GM23338 (cell line): ENCODE measurements around the gene ANO10. TPM values are rescaled to one million over a fixed set of nuclear protein-coding genes. Genes with fewer than 3 reads are reported as not detected.
A peak's percentile ranks its signal among the peaks of the same experiment; 100 is the strongest.
"Not testable (repeated sequence)": the region's sequence is repeated elsewhere in the genome, so short reads cannot be mapped to it uniquely, and the experiment has no call there.

Source experiments
- ATAC-seq: fragments of 200-7000 bp; cut with Tn5 transposase; 3 replicates; pipeline ENCODE4 v1.9.1; 2020
- DNase-seq: peaks from one replicate; pipeline ENCODE4 v3.0.0-alpha.2; 2015; ENCODE audit warnings: low spot score
- H2AFZ ChIP-seq: fragments of 200-600 bp; sonication (generic); 2 replicates; pipeline ENCODE4 v1.8.0; 2016; ENCODE audit warnings: antibody characterized with exemption, mild to moderate bottlenecking, moderate library complexity
- H3F3A ChIP-seq: fragments of 200-600 bp; sonication (generic); replicated peaks from 2 replicates; pipeline ENCODE4 v1.8.0; 2017; ENCODE audit warnings: antibody characterized with exemption, mixed run types, low read depth
- H3K27ac ChIP-seq: fragments of 200-600 bp; sonication (generic); 2 replicates; pipeline ENCODE4 v1.6.1; 2016; ENCODE audit warnings: low read depth
- H3K27me3 ChIP-seq: fragments of 200-600 bp; sonication (generic); 2 replicates; pipeline ENCODE4 v1.8.0; 2016; ENCODE audit warnings: mild to moderate bottlenecking, mixed run types, moderate library complexity; ENCODE audit not compliant: insufficient read depth
- H3K36me3 ChIP-seq: fragments of 200-600 bp; sonication (generic); 2 replicates; pipeline ENCODE4 v1.8.0; 2016; ENCODE audit warnings: mild to moderate bottlenecking; ENCODE audit not compliant: insufficient read depth
- H3K4me1 ChIP-seq: fragments of 200-600 bp; sonication (generic); 2 replicates; pipeline ENCODE4 v1.8.0; 2016; ENCODE audit warnings: mild to moderate bottlenecking, moderate library complexity; ENCODE audit not compliant: insufficient read depth
- H3K4me2 ChIP-seq: fragments of 200-600 bp; sonication (generic); 2 replicates; pipeline ENCODE4 v1.7.1; 2017; ENCODE audit warnings: mixed run types
- H3K4me3 ChIP-seq: fragments of 200-600 bp; sonication (generic); 2 replicates; pipeline ENCODE4 v1.6.1; 2016; ENCODE audit warnings: mixed run types
- H3K79me2 ChIP-seq: fragments of 200-600 bp; sonication (generic); replicated peaks from 2 replicates; pipeline ENCODE4 v1.8.0; 2017; ENCODE audit warnings: mild to moderate bottlenecking; ENCODE audit not compliant: insufficient read depth
- H3K9me2 ChIP-seq: fragments of 200-600 bp; sonication (generic); 2 replicates; pipeline ENCODE4 v1.8.0; 2017; ENCODE audit not compliant: insufficient read depth
- H4K20me1 ChIP-seq: fragments of 200-600 bp; sonication (generic); replicated peaks from 2 replicates; pipeline ENCODE4 v1.8.0; 2017; ENCODE audit warnings: mild to moderate bottlenecking; ENCODE audit not compliant: insufficient read depth
- H3K27ac Mint-ChIP-seq: 2 replicates; pipeline ENCODE4 v1.8.0; 2020; ENCODE audit warnings: inconsistent platforms, mild to moderate bottlenecking, moderate library complexity, mixed read lengths
- H3K27me3 Mint-ChIP-seq: 3 replicates; pipeline ENCODE4 v1.8.0; 2022; ENCODE audit warnings: low read depth, mild to moderate bottlenecking, moderate library complexity, mixed read lengths, inconsistent platforms; ENCODE audit not compliant: insufficient read depth, poor library complexity
- H3K36me3 Mint-ChIP-seq: 3 replicates; pipeline ENCODE4 v1.8.0; 2021; ENCODE audit warnings: low read depth, mild to moderate bottlenecking, inconsistent platforms, moderate library complexity, mixed read lengths
- H3K4me1 Mint-ChIP-seq: 3 replicates; pipeline ENCODE4 v1.8.0; 2020; ENCODE audit warnings: mild to moderate bottlenecking, inconsistent platforms, mixed read lengths
- H3K4me3 Mint-ChIP-seq: 3 replicates; pipeline ENCODE4 v1.8.0; 2021; ENCODE audit warnings: moderate library complexity, mild to moderate bottlenecking, inconsistent platforms, mixed read lengths
- H3K9me3 Mint-ChIP-seq: 3 replicates; pipeline ENCODE4 v1.8.0; 2020; ENCODE audit warnings: moderate library complexity, mild to moderate bottlenecking, inconsistent platforms, mixed read lengths
- CREB1 ChIP-seq: fragments of 250-450 bp; sonication (Bioruptor Pico); IDR thresholded peaks from 2 replicates; pipeline ENCODE4 v1.5.0; 2020; ENCODE audit warnings: low read depth, mild to moderate bottlenecking, moderate library complexity
- CTCF ChIP-seq, 2 experiments: fragments of 200-600 bp in 1 of 2; sonication (generic) in 1 of 2; conservative IDR thresholded peaks; 2 replicates each; pipeline versions ENCODE4 v1.5.1 to v1.6.1; 2016 to 2017; ENCODE audit warnings: antibody characterized with exemption in 2 of 2, low read depth in 2 of 2, mild to moderate bottlenecking in 2 of 2, moderate library complexity in 1 of 2
- ZNF114 ChIP-seq: fragments of 250-450 bp; sonication (Bioruptor Pico); IDR thresholded peaks from 2 replicates; pipeline ENCODE4 v1.5.0; 2020; ENCODE audit warnings: mild to moderate bottlenecking, moderate library complexity
- ZNF462 ChIP-seq: fragments of 250-450 bp; sonication (Bioruptor Pico); IDR thresholded peaks from 2 replicates; pipeline ENCODE4 v1.5.0; 2020; ENCODE audit warnings: mild to moderate bottlenecking, moderate library complexity
- polyA plus RNA-seq: library from polyadenylated mRNA; unstranded; fragments of >200 nt; fragmentation: Nextera tagmentation; extraction: Ambion mirVana; gene quantifications from 2 replicates; pipeline ENCODE4 v1.2.1, GENCODE V29; 2016
- total RNA-seq: library from RNA; depleted of rRNA; stranded (reverse); fragments of >200 nt; shearing (Covaris generic); gene quantifications from 2 replicates; pipeline ENCODE4 v1.2.3, GENCODE V29; 2014

Gene ANO10
- total and polyA plus RNA-seq, 2 experiments from 2014 or later: 29.2 to 48.1 TPM

GRCh38 chr3:43659250-43659880, 37.6 kb upstream of the ANO10 start:
- TF ChIP-seq CTCF (conservative IDR thresholded peaks at IDR 0.05; ENCODE audit: low read depth in 2 of 2) (peak in 1 of 2 experiments; percentile 6; a peak in 1 of 4 replicates), CREB1 (CRISPR knock-in tag) (no peak), ZNF462 (no peak), ZNF114 (CRISPR knock-in tag) (no peak)
- H3K36me3 ChIP-seq: no peaks in the 10 kb centered on the region
- Mint-ChIP-seq H3K27me3 (no peaks in the 10 kb centered on the region), H3K9me3 (peaks cover 16% of the 10 kb centered on the region; the same call in 2 of the 3 replicates), H3K27ac (no peak overlapping the region), H3K4me1 (no peaks in the 10 kb centered on the region), H3K4me3 (no peak overlapping the region), H3K36me3 (peaks cover 4% of the 10 kb centered on the region; the same call in 2 of the 3 replicates)
- no peak overlapping the region for H2AFZ ChIP-seq
- H3K4me2 ChIP-seq: no peak overlapping the region
- no peaks in the 10 kb centered on the region for H3K4me1 ChIP-seq
- ATAC-seq: no peak
- no peaks in the 10 kb centered on the region for H3F3A ChIP-seq
- H3K9me2 ChIP-seq: no peaks in the 10 kb centered on the region
- DNase-seq: peak; percentile 20
- H3K27me3 ChIP-seq: no peaks in the 10 kb centered on the region
- no peaks in the 10 kb centered on the region for H3K79me2 ChIP-seq
- no peak overlapping the region for H3K27ac ChIP-seq
- H4K20me1 ChIP-seq: no peaks in the 10 kb centered on the region
- no peak overlapping the region for H3K4me3 ChIP-seq

DNA sequence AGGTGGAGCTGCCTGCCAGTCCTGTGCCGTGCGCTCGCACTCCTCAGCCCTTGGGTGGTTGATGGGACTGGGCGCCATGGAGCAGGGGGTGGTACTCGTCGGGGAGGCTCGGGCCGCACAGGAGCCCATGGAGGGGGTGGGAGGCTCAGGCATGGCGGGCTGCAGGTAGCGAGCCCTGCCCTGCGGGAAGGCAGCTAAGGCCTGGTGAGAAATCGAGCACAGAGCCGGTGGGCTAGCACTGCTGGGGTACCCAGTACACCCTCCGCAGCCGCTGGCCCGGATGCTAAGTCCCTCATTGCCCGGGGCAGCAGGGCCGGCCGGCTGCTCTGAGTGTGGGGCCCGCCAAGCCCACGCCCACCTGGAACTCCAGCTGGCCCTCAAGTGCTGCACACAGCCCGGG, 34.6 kb upstream of the ANO10 start:
- H3K27me3 ChIP-seq, H3K4me3 ChIP-seq, H3K27ac Mint-ChIP-seq, H3K4me1 Mint-ChIP-seq, H3F3A ChIP-seq, H3K79me2 ChIP-seq, H3K4me3 Mint-ChIP-seq, H3K4me2 ChIP-seq, H3K27ac ChIP-seq, H2AFZ ChIP-seq, DNase-seq, H3K9me2 ChIP-seq, H3K36me3 ChIP-seq, H3K9me3 Mint-ChIP-seq, H4K20me1 ChIP-seq, ATAC-seq, H3K27me3 Mint-ChIP-seq, H3K4me1 ChIP-seq, H3K36me3 Mint-ChIP-seq: not testable (repeated sequence)
